T-helper 1 cell treated with Interleukin-12 subunit alpha and Interleukin-12 subunit beta and Interleukin-4 antibody, amounts not matched to agents 30 μg/mL and 1 μg/mL, for 36 hours (primary cell): Measurements from ENCODE around the gene OSBPL10.

Source experiments
- H3K27ac Mint-ChIP-seq: one replicate; pipeline ENCODE4 v1.8.0; 2021; ENCODE audit warnings: mild to moderate bottlenecking, mixed read lengths
- H3K27me3 Mint-ChIP-seq: one replicate; pipeline ENCODE4 v1.8.0; 2021; ENCODE audit warnings: low read depth, mixed read lengths
- H3K36me3 Mint-ChIP-seq: one replicate; pipeline ENCODE4 v1.8.0; 2021; ENCODE audit warnings: low read depth, mixed read lengths
- H3K4me1 Mint-ChIP-seq: one replicate; pipeline ENCODE4 v1.8.0; 2021; ENCODE audit warnings: low read depth, mixed read lengths
- H3K4me3 Mint-ChIP-seq: one replicate; pipeline ENCODE4 v1.8.0; 2021; ENCODE audit warnings: mild to moderate bottlenecking, moderate library complexity, mixed read lengths
- H3K9me3 Mint-ChIP-seq: one replicate; pipeline ENCODE4 v1.8.0; 2021; ENCODE audit warnings: mixed read lengths

OSBPL10 gene

DNA sequence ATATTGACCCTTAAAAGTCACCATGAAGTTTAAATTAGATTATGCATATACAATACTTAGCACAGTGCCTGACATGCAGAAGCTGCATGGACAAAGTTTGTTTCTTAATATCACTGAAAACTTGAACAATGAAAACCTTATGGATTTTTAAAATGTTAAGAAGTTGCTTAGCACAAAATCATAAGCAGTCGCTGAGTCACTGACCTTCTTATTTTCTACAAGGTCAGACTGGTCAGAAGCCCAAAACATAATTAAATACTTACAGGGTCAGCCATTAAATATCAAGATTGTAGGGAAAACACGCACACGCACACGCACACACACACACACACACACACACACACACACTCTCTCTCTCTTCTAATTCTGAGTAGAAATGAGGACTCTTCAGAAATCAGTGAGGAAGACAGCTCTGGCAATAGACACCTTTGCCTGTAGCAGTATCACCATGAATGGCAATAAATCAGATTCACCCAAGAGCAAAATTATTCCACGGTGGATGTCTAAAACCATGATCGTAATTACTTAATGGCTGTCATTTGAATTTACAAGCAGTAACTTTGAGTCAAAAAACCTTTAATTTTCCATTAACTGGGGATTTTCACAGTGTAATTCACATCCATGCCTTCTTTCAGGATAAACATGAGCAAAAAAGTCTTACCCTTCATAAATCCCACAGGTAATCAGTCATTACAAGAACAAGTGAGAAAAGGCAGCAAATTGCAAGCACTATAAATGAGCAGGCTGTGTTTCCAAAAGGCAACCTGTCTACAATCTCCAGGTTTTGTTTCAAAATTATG, 147.5 kb downstream of the OSBPL10 start:
- H3K27ac Mint-ChIP-seq: no peak overlapping the region
- H3K9me3 Mint-ChIP-seq: no peaks in the 10 kb centered on the region
- peaks cover 6% of the 10 kb centered on the region for H3K4me1 Mint-ChIP-seq
- H3K4me3 Mint-ChIP-seq: no peak overlapping the region
- no peaks in the 10 kb centered on the region for H3K27me3 Mint-ChIP-seq
- no peaks in the 10 kb centered on the region for H3K36me3 Mint-ChIP-seq

DNA sequence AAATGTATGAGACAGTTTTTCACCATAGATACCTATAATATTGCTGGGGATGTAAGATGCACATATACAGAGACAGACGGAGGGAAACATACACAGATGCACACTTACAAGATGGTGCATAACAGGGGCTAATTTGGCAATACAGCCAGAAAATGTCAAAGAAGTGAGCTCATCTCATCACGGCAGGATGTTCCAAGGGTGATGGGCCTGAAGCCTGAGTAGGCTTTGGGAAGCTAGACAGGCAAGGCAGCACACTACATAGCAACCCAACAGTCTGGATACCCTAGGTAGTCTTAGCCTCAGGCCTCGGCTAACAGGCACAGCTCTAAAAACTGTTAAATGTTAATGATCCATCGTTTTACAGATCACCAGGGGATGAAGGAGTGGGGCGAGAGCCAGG, 148.5 kb downstream of the OSBPL10 start:
- peaks cover 6% of the 10 kb centered on the region for H3K4me1 Mint-ChIP-seq
- H3K36me3 Mint-ChIP-seq: no peaks in the 10 kb centered on the region
- H3K9me3 Mint-ChIP-seq: no peaks in the 10 kb centered on the region
- H3K27ac Mint-ChIP-seq: no peak overlapping the region
- H3K27me3 Mint-ChIP-seq: no peaks in the 10 kb centered on the region
- no peak overlapping the region for H3K4me3 Mint-ChIP-seq

DNA sequence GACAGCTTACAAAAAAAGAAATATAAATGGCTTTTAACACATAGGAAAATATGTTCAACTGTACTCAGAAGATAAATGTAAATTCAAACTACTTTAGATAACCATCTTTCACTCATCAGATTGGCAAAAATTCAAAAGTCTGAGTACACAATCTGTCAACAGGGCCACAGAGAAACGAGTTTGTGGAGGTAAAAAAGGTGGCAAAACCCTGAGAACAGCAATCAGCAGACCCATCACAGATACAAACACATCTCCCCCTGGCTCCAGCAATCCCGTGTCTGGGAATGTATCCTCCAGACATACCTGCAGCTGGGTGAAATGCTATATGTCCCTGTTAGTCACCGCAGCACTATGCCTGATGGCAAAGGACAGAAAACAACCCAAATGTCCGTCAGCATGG, 149.5 kb downstream of the OSBPL10 start:
- Mint-ChIP-seq H3K9me3 (no peaks in the 10 kb centered on the region), H3K4me3 (no peak overlapping the region), H3K27me3 (no peaks in the 10 kb centered on the region), H3K27ac (no peak overlapping the region), H3K36me3 (no peaks in the 10 kb centered on the region), H3K4me1 (peaks cover 6% of the 10 kb centered on the region)

GRCh38 chr3:31829826-31830426, 151.1 kb downstream of the OSBPL10 start:
- Mint-ChIP-seq H3K27me3 (no peaks in the 10 kb centered on the region), H3K9me3 (peaks cover under 1% of the 10 kb centered on the region), H3K4me1 (peaks cover 6% of the 10 kb centered on the region), H3K36me3 (no peaks in the 10 kb centered on the region), H3K27ac (no peak overlapping the region), H3K4me3 (no peak overlapping the region)

DNA sequence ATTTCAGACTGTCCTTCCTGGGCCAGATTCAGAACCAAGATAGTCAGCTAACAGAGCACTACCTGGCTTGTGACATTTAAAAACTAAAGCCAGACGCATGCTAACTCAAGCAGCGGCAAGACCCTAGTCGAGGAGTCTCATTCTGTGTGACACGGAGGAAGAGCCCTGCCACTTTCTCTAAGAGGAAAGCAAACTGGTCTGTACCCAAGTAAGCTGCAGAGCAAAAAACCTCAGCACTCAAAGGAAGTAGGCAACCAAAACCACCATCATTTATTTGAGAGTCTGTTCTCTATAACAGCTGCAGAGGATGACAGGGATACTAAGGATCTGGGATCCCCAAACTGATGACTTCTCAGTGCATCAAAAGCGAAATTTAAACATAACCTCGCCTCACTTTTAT, 152.1 kb downstream of the OSBPL10 start:
- Mint-ChIP-seq H3K27ac (no peak overlapping the region), H3K4me3 (no peak overlapping the region), H3K27me3 (no peaks in the 10 kb centered on the region), H3K36me3 (peaks cover 2% of the 10 kb centered on the region), H3K4me1 (peaks cover 6% of the 10 kb centered on the region), H3K9me3 (peaks cover 8% of the 10 kb centered on the region)

GRCh38 chr3:31828007-31828406, 153.1 kb downstream of the OSBPL10 start:
- Mint-ChIP-seq H3K36me3 (peaks cover 2% of the 10 kb centered on the region), H3K27ac (no peak overlapping the region), H3K4me3 (no peak overlapping the region), H3K4me1 (peaks cover 6% of the 10 kb centered on the region), H3K9me3 (peaks cover 8% of the 10 kb centered on the region), H3K27me3 (no peaks in the 10 kb centered on the region)

DNA sequence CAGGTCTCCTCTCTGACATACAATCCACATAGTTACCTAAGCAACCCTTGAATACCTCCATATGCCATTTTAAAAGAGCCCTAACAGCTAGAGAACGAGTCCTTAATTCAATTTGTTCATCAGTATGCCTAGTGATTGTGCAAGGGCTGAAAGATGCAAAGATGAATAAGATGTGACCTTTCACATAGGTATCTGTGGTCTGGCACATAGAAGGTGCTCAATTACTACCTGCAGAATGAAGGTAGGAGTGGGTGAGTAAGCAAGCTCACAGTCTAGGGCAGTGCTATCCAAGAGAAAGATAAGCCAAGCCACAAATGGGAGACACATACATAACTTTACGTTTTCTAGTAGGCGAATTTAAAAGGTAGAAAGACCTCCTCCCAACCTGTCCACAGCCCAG, 157.9 kb downstream of the OSBPL10 start:
- no peaks in the 10 kb centered on the region for H3K4me1 Mint-ChIP-seq
- no peaks in the 10 kb centered on the region for H3K27me3 Mint-ChIP-seq
- H3K9me3 Mint-ChIP-seq: peaks cover 8% of the 10 kb centered on the region
- H3K36me3 Mint-ChIP-seq: peaks cover 4% of the 10 kb centered on the region
- no peak overlapping the region for H3K4me3 Mint-ChIP-seq
- H3K27ac Mint-ChIP-seq: no peak overlapping the region

GRCh38 chr3:31821118-31821517, 159.9 kb downstream of the OSBPL10 start:
- H3K4me1 Mint-ChIP-seq: no peaks in the 10 kb centered on the region
- peaks cover 4% of the 10 kb centered on the region for H3K36me3 Mint-ChIP-seq
- no peak overlapping the region for H3K4me3 Mint-ChIP-seq
- no peaks in the 10 kb centered on the region for H3K27me3 Mint-ChIP-seq
- no peak overlapping the region for H3K27ac Mint-ChIP-seq
- peaks cover 8% of the 10 kb centered on the region for H3K9me3 Mint-ChIP-seq

GRCh38 chr3:31819441-31819840, 161.6 kb downstream of the OSBPL10 start:
- Mint-ChIP-seq H3K36me3 (peaks cover 3% of the 10 kb centered on the region), H3K4me1 (no peaks in the 10 kb centered on the region), H3K4me3 (no peak overlapping the region), H3K9me3 (peaks cover 3% of the 10 kb centered on the region), H3K27me3 (no peaks in the 10 kb centered on the region), H3K27ac (no peak overlapping the region)

GRCh38 chr3:31817411-31817966, 163.6 kb downstream of the OSBPL10 start:
- peaks cover 3% of the 10 kb centered on the region for H3K36me3 Mint-ChIP-seq

GRCh38 chr3:31815631-31816440, 165.2 kb downstream of the OSBPL10 start:
- peaks cover 5% of the 10 kb centered on the region for H3K36me3 Mint-ChIP-seq
- H3K27ac Mint-ChIP-seq: no peak overlapping the region
- no peaks in the 10 kb centered on the region for H3K4me1 Mint-ChIP-seq
- H3K9me3 Mint-ChIP-seq: no peaks in the 10 kb centered on the region
- H3K27me3 Mint-ChIP-seq: no peaks in the 10 kb centered on the region
- no peak overlapping the region for H3K4me3 Mint-ChIP-seq

More at GRCh38 chr3:31817411-31817966, 163.6 kb downstream of the OSBPL10 start:
- Mint-ChIP-seq H3K27ac (no peak overlapping the region), H3K9me3 (no peaks in the 10 kb centered on the region), H3K27me3 (no peaks in the 10 kb centered on the region), H3K4me3 (no peak overlapping the region), H3K4me1 (no peaks in the 10 kb centered on the region)

DNA sequence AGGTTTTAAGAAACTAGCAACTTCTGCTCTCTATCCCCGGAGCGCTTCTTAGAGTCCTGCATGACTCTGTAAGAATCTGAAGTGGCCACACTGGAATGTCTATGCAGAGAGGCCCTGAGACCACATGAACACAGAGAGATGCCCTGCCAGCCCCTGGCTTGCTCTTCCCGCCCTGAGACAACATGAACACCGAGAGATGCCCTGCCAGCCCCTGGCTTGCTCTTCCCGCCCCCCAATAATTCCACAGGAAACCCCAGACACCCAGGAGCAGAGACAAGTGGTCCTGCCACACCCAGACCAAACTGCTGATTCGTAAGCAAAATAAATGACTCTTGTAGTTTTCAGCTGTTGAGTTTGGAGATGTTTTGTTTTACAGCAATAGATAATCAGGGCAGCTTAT, 166.1 kb downstream of the OSBPL10 start:
- Mint-ChIP-seq H3K4me1 (no peaks in the 10 kb centered on the region), H3K4me3 (no peak overlapping the region), H3K27me3 (no peaks in the 10 kb centered on the region), H3K9me3 (no peaks in the 10 kb centered on the region), H3K36me3 (peaks cover 5% of the 10 kb centered on the region), H3K27ac (no peak overlapping the region)

DNA sequence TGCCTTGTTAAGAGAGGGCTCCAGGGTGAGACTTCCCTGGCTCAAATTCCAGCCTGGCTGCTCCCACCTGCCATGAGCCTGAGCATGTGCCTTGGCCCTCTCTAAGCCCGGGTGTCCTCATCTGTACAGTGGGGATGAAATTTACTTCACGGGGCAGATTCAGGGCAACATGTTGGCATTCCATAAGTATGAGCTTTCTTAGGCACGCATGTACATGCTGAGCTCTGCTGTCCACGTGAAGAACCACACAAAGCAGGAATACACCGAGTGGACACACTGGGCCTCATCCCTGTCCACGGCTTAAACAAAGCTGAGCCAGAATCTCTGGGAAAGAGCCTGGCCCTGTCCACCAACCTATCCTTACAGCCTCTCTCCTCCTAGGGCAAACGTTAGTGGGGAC, 167.4 kb downstream of the OSBPL10 start:
- H3K4me1 Mint-ChIP-seq: no peaks in the 10 kb centered on the region

GRCh38 chr3:31813197-31813596, 167.9 kb downstream of the OSBPL10 start:
- H3K27ac Mint-ChIP-seq: no peak overlapping the region
- H3K4me1 Mint-ChIP-seq: no peaks in the 10 kb centered on the region
- no peak overlapping the region for H3K4me3 Mint-ChIP-seq
- no peaks in the 10 kb centered on the region for H3K27me3 Mint-ChIP-seq
- H3K36me3 Mint-ChIP-seq: peaks cover 2% of the 10 kb centered on the region
- no peaks in the 10 kb centered on the region for H3K9me3 Mint-ChIP-seq

More for the DNA sequence above, 167.4 kb downstream of the OSBPL10 start:
- no peaks in the 10 kb centered on the region for H3K27me3 Mint-ChIP-seq
- peaks cover 5% of the 10 kb centered on the region for H3K36me3 Mint-ChIP-seq
- H3K9me3 Mint-ChIP-seq: no peaks in the 10 kb centered on the region
- no peak overlapping the region for H3K27ac Mint-ChIP-seq
- H3K4me3 Mint-ChIP-seq: no peak overlapping the region
